PC-3 (cell line): ENCODE results near the gene OLFML2A. TPM values are rescaled to one million over a fixed set of nuclear protein-coding genes. Genes with fewer than 3 reads are reported as not detected.

Source experiments
- ATAC-seq: fragments of 200-7000 bp; cut with Tn5 transposase; 2 replicates; pipeline ENCODE4 v1.9.1; 2020; ENCODE audit warnings: mild to moderate bottlenecking, moderate library complexity
- BruUV-seq: library from RNA; stranded (reverse); fragments of 400-500 nt; replicated peaks from 2 replicates; lab custom pipeline; 2021; lab: Mats Ljungman, UMichigan
- CTCF ChIA-PET: fragments of 300-600 bp; sonication (Branson Sonifier 250); formaldehyde crosslinking; loops from one replicate; lab custom pipeline; 2022; ENCODE audit warnings: antibody characterized with exemption; lab: Charles Lee
- POLR2A ChIA-PET: fragments of 300-600 bp; sonication (Branson Sonifier 250); formaldehyde crosslinking; loops from one replicate; lab custom pipeline; 2022; ENCODE audit warnings: antibody characterized with exemption; ENCODE audit not compliant: unreplicated experiment; lab: Charles Lee
- DNase-seq: peaks from one replicate; pipeline ENCODE4 v3.0.0-alpha.2; 2015
- H2AFZ ChIP-seq: fragments of 300-600 bp; sonication (generic); 2 replicates; pipeline ENCODE4 v1.6.0; 2016; ENCODE audit warnings: antibody characterized with exemption, low read length
- H3F3A ChIP-seq: fragments of 300-600 bp; sonication (generic); one replicate; pipeline ENCODE4 v1.6.0; 2017; ENCODE audit warnings: antibody characterized with exemption, low read length, control low read depth, mild to moderate bottlenecking; ENCODE audit not compliant: unreplicated experiment
- H3K27ac ChIP-seq: fragments of 300-600 bp; sonication (generic); 2 replicates; pipeline ENCODE4 v1.5.1; 2016; ENCODE audit warnings: mild to moderate bottlenecking, low read length
- H3K27me3 ChIP-seq: fragments of 300-600 bp; sonication (generic); 2 replicates; pipeline ENCODE4 v1.6.1; 2016; ENCODE audit warnings: low read length, mixed read lengths
- H3K36me3 ChIP-seq: fragments of 300-600 bp; sonication (generic); 2 replicates; pipeline ENCODE4 v1.6.1; 2016; ENCODE audit warnings: low read depth, mixed run types, low read length, mixed read lengths
- H3K4me1 ChIP-seq: fragments of 300-600 bp; sonication (generic); 2 replicates; pipeline ENCODE4 v1.5.1; 2016; ENCODE audit warnings: low read length; ENCODE audit not compliant: insufficient read depth
- H3K4me2 ChIP-seq: fragments of 300-600 bp; sonication (generic); 2 replicates; pipeline ENCODE4 v1.6.0; 2016; ENCODE audit warnings: low read length
- H3K4me3 ChIP-seq: fragments of 300-600 bp; sonication (generic); 2 replicates; pipeline ENCODE4 v1.5.1; 2016; ENCODE audit warnings: mild to moderate bottlenecking, low read length, mixed read lengths
- H3K79me2 ChIP-seq: fragments of 300-600 bp; sonication (generic); 2 replicates; pipeline ENCODE4 v1.6.1; 2017; ENCODE audit warnings: low read length, mixed read lengths
- H3K9ac ChIP-seq: fragments of 300-600 bp; sonication (generic); 2 replicates; pipeline ENCODE4 v1.6.0; 2016; ENCODE audit warnings: mild to moderate bottlenecking, low read length
- H3K9me2 ChIP-seq: fragments of 300-600 bp; sonication (generic); replicated peaks from 2 replicates; pipeline ENCODE4 v1.6.1; 2016; ENCODE audit warnings: mixed run types, low read length, mixed read lengths
- H3K9me3 ChIP-seq: fragments of 300-600 bp; sonication (generic); 2 replicates; pipeline ENCODE4 v1.6.1; 2016; ENCODE audit warnings: low read length, mixed read lengths
- H4K20me1 ChIP-seq: fragments of 300-600 bp; sonication (generic); 2 replicates; pipeline ENCODE4 v1.6.1; 2016; ENCODE audit warnings: low read length, mixed read lengths
- EZH2 ChIP-seq: fragments of 300-600 bp; sonication (generic); IDR thresholded peaks from one replicate; pipeline ENCODE4 v1.6.1; 2017; ENCODE audit warnings: antibody characterized with exemption, mild to moderate bottlenecking, low read length; ENCODE audit not compliant: unreplicated experiment
- EZH2phosphoT487 ChIP-seq: fragments of 300-600 bp; sonication (generic); IDR thresholded peaks from 2 replicates; pipeline ENCODE4 v1.6.1; 2018; ENCODE audit warnings: mild to moderate bottlenecking, antibody characterized with exemption, low read length, borderline replicate concordance
- intact Hi-C: fragments of 100-400 bp; cut with micrococcal nuclease; formaldehyde crosslinking; loops from 2 replicates; pipeline ENCODE4 v1.9.0; 2023
- total RNA-seq: library from RNA; depleted of rRNA; stranded (reverse); fragments of >200 nt; gene quantifications from 2 replicates; pipeline ENCODE4 v1.2.3, GENCODE V29; 2014
- TF ChIP-seq, protein P1 (sequence below): fragments of 300-600 bp; sonication (generic); conservative IDR thresholded peaks from 2 replicates; pipeline ENCODE4 v1.5.1; 2017; ENCODE audit warnings: antibody characterized with exemption, low read depth, mild to moderate bottlenecking, low read length

OLFML2A gene
- total RNA-seq, 1 experiment from 2014 or later, result 3.4 TPM

DNA sequence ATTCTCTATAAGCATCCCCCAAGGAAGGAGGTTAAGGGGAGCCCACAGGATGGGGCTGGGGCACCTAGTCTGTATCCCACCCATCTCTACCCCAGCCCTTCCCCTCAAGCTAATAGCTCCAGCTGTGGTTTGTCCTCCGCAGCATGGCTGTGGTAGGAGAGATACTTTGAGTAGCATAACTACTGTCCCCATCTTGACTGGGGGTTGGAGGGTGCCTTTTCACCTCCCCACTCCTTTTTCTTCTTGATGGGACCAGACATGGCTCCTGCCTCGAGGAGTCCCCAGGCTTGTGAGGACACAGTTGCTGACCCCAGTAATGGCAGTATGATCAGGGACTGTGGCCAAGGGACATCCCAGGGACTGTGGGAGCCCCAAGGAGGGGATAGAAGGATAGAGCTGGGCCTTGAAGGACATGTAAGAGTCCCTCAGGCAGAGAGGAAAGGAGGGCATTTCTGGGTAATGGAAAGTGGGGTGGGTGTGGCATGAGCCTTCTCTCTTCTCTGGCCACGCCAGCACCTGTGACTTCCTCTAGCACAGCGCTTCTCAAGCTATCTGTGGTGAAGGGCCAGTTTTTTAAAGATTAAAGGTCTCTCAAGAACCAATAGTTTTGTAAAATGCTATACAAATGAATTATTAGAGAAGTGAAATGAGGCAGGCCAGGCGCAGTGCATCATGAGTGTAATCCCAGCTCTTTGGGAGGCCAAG is 14.0 kb downstream of the OLFML2A start:
- DNase-seq, result no peak
- H3K9me3 ChIP-seq, result no peaks in the 10 kb centered on the region
- no peak overlapping the region for H3K27ac ChIP-seq
- H3K9ac ChIP-seq, result no peak overlapping the region
- no peaks in the 10 kb centered on the region for H3K36me3 ChIP-seq
- no peaks in the 10 kb centered on the region for H3K9me2 ChIP-seq
- H2AFZ ChIP-seq, result no peak overlapping the region
- no peak overlapping the region for H3K4me2 ChIP-seq
- TF ChIP-seq EZH2phosphoT487 (no peak), EZH2 (no peak)
- TF ChIP-seq, protein P1, sequence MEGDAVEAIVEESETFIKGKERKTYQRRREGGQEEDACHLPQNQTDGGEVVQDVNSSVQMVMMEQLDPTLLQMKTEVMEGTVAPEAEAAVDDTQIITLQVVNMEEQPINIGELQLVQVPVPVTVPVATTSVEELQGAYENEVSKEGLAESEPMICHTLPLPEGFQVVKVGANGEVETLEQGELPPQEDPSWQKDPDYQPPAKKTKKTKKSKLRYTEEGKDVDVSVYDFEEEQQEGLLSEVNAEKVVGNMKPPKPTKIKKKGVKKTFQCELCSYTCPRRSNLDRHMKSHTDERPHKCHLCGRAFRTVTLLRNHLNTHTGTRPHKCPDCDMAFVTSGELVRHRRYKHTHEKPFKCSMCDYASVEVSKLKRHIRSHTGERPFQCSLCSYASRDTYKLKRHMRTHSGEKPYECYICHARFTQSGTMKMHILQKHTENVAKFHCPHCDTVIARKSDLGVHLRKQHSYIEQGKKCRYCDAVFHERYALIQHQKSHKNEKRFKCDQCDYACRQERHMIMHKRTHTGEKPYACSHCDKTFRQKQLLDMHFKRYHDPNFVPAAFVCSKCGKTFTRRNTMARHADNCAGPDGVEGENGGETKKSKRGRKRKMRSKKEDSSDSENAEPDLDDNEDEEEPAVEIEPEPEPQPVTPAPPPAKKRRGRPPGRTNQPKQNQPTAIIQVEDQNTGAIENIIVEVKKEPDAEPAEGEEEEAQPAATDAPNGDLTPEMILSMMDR, result no peak
- CTCF ChIA-PET, result no interaction called here
- H3K4me3 ChIP-seq, result no peak overlapping the region
- BruUV-seq, result no TSS peak
- H3K79me2 ChIP-seq, result no peaks in the 10 kb centered on the region
- no peaks in the 10 kb centered on the region for H4K20me1 ChIP-seq
- POLR2A ChIA-PET, result no interaction called here
- no peaks in the 10 kb centered on the region for H3K27me3 ChIP-seq
- ATAC-seq, result no peak
- intact Hi-C loops, result no loop called here
- no peaks in the 10 kb centered on the region for H3K4me1 ChIP-seq
- H3F3A ChIP-seq, result no peaks in the 10 kb centered on the region

DNA sequence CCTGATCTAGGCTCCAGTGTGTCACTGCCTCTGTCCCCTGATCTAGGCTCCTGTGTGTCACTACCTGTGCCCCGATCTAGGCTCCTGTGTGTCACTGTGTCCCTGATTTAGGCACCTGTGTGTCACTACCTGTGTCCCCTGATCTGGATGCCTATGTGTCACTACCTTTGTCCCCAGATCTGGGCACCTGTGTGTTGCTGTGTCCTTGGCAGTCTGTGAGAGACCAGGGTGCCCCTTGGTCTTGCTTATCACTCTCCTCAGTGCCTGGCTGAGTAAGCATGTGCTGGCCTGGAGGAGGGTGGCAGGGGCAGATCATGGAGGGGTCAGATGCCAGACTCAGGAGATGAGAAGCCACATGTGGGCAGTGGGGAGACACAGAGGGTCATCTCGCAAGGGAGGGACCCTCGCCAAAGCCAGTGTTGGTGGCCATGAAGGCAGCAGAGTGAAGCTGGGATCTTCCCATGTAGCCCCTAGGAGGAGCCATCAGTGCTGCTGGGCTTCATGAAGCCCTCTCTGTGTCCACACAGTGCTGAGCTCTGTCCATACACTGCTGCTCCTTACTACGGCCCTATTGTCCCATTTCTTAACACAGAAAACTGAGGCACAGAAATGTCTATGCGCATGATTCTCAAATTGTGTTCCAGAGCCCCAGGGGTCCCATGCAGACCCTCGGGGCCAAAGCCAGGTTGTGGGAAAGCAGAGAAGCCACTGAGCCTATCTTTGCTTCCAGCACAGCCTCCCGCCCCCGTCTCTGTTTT is 15.5 kb downstream of the OLFML2A start:
- TF ChIP-seq EZH2, result no peak
- TF ChIP-seq EZH2phosphoT487, result no peak
- TF ChIP-seq, protein P1, result no peak
- Histone ChIP-seq H3K4me2 (no peak overlapping the region), H3K9me2 (no peaks in the 10 kb centered on the region), H3K36me3 (no peaks in the 10 kb centered on the region), H3K79me2 (no peaks in the 10 kb centered on the region), H2AFZ (no peak overlapping the region), H3K9me3 (no peaks in the 10 kb centered on the region), H4K20me1 (no peaks in the 10 kb centered on the region), H3K27ac (no peak overlapping the region), H3F3A (no peaks in the 10 kb centered on the region), H3K27me3 (no peaks in the 10 kb centered on the region), H3K4me3 (no peak overlapping the region), H3K9ac (no peak overlapping the region), H3K4me1 (no peaks in the 10 kb centered on the region)
- BruUV-seq, result no TSS peak
- no peak for ATAC-seq
- POLR2A ChIA-PET, result no interaction called here
- intact Hi-C loops, result no loop called here
- no peak for DNase-seq
- CTCF ChIA-PET, result no interaction called here
